ENCODE data around the gene COL5A1. TPM values are rescaled to one million over a fixed set of nuclear protein-coding genes. Genes with fewer than 3 reads are reported as not detected.

COL5A1 gene
- total RNA-seq, 1 donor from 2014 or later = 2.8 TPM

- ATAC-seq (no peak), DNase-seq (ENCODE audit: low spot score) (no peak)
These were observed 16.1 kb upstream of the COL5A1 start for GRCh38 chr9:134625361-134626068.

DNA sequence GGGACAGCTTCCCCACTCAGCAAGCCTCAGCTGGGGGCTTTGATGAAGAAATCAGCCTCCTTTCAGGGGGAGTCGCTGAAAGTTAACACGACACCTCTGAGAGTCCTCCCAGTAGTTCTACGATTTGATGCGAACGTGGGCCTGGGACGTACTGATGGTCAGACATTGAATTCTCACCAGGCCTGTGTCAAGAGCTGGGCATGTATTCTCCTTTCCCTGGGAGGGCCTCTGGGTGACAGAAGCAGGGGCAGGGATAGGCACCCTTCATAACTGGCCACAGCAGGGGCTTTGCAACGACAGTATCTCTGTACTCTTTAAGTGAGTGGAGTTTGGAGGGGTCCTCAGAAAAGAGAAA, 15.6 kb upstream of the COL5A1 start:
- ATAC-seq = no peak

DNA sequence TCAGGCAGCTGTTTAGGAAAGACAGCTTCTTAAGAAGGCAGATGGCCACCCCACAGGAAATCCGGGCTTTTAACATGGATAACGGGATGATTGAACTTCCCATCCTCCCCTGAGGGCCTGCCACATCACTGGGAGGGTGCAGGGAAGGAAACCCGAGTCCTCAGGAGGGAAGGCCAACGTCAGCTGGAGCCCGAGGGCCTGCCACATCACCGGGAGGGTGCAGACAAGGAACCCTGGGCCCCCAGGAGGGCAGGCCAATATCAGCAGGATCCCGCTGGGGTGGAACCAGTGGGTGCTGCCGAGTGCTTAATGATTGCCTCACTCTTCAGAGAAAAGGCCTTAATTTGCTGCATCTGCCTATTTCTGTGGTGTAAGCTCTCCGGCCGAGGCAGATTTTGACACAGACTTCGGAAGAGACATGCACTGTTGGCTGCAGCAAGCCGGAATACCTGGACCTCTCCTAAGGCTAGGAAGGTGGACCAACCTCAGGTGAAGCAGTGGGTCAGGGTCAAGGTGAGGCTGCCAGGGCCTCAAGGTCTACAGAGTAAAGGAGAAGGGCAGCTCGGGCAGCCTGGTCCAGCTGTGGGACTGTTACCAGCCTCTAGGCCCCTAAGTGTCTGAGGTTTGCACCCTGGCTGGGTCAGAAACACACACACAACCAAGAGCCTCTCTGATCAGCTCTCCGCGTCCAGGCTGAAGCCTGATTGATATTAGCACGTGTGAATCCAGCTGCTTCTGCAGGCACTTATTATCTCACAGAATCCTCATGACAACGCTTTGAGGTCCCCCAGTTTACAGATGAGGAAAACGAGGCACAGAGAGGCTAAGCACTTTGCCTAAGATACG, 14.8 kb upstream of the COL5A1 start:
- ATAC-seq = no peak
- peak; percentile 33 for DNase-seq (ENCODE audit: low spot score)

More for the DNA sequence above, 15.6 kb upstream of the COL5A1 start:
- no peak for DNase-seq (ENCODE audit: low spot score)

DNA sequence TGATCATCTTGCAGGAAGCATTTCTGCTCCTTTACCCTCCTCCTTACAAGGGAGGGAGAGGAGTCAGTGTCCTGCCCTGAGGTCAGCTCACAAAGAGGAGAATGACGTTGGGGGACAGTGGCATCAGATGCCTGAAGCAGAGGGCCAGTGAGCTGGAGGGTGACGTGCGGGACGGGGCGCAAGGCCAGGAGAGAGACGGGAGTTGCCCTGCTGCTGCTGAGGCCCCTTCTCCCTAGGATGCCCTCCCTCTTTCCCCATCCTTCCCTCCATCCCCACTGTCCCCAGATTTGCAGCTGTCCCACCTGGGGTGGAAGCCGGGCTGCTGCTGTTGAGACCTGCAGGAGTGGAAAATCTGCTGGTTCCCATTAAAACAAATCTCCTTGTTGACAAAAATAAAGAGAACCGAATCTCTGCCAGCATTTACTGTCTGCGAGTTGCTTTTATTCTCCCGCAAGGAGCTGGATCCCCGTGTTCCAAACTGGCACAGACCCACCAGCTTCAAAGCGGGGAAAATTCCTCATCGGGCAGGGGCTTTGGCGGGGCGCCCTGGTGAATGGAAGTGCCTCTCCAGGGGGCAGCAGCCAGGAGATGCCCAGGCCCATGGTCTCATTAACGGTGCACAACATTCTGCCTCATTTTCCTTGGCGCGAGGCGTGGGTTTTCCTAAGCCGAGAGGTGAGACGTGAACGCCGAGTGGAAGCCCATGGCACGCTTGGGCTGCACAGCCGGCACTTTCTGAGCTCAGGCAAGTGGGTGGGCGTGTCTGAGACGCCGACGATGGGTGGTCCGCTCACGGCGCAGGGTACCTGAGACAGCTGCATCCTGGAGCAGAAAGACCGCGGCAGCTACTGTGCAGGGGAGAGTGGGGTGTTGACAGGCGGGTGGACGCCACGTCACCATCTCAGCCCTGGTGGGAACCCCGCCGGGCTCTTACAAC, 13.9 kb upstream of the COL5A1 start:
- DNase-seq (ENCODE audit: low spot score) (no peak), ATAC-seq (no peak)

- ATAC-seq (no peak), DNase-seq (ENCODE audit: low spot score) (no peak)
These were observed 13.3 kb upstream of the COL5A1 start for GRCh38 chr9:134628354-134628736.

DNA sequence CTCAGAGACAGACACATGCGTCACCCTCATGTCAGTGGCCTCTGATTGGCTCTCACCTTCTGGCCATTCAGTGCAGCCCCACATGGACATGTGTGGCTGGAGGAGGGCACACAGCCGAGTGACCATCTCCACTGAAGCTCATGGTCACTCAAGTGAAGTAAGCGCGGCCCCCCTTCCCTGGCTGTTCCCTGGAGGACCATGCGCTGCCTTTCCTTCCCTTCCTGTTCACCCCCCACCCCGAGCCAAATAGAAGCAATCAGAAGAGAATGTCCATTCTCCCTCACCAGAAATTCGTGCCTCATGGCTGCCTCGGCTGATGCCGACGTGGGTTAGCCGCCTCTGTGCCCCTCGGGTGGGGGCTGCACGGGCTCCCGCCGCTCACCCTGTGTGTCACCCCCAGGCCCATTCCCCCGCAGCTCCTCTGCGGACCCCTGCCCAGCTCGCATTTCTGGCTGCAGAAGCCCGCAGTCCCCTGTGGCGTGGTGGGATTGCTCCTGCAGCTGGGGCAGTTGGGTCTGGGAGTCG, 12.5 kb upstream of the COL5A1 start:
- ATAC-seq (no peak), DNase-seq (ENCODE audit: low spot score) (no peak)

DNA sequence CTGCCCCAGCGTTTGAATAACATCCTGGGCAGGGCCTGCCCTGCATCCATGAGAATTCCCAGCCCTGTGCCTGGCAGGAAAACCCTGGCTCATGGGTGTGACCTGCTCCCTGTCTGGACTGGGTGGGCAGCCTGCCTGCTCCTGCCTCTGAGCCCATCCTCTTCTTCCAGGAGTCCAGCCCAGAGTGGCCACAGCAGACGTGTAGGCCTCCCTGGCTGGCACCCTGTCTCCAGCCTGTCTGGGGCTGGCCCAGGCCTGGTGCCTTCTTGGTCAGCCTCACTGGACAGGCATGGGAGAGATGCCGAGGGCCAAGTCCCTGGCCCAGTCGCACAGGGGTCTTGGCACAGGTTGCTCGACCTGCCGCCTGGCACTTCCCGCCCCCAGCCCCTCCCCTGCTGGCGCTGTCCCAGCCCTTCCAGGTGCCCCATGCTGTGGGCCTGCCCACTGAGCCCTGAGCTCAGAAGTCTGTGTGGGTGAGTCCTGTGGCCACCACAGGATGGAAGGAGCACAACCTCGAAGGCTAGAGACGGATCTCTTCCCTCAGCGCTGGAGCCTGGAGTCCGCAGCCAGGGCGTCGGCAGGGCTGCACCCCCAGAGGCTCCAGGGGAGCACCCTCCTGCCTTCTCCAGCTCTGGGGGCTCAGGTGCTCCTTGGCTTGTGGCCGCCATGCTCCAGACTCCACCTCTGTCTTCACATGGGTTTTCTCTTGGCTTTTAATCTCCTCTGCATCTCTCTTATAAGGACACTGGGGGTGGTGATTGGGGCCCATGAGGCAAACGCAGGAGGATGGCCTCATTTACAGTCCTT, 11.8 kb upstream of the COL5A1 start:
- DNase-seq (ENCODE audit: low spot score) (no peak), ATAC-seq (no peak)

GRCh38 chr9:134630393-134630790, 11.2 kb upstream of the COL5A1 start:
- ATAC-seq (no peak), DNase-seq (ENCODE audit: low spot score) (no peak)

DNA sequence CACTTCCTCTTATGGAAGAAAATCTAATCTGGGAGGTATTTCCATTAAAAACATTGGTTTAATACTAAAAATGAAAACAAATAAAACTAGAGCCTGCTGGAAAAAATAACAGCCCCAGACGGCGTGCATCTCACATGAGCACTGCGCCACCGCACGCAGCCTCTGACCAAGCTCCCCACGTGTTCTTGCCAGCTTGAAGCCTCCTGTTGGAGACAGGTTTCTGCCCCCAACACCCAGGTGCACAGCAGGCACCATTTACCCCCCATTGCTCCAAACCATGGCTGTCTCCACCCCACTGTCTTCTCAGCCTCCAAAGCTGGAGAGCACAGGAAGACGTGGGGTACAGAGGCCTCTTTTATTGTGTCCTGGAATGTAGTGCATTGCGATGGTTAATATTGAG, 10.7 kb upstream of the COL5A1 start:
- DNase-seq (ENCODE audit: low spot score) = no peak
- no peak for ATAC-seq

GRCh38 chr9:134631881-134632280, 9.7 kb upstream of the COL5A1 start:
- ATAC-seq (no peak), DNase-seq (ENCODE audit: low spot score) (no peak)

- ATAC-seq = no peak
- DNase-seq (ENCODE audit: low spot score) = no peak
These were observed 9.3 kb upstream of the COL5A1 start for GRCh38 chr9:134632329-134632728.

GRCh38 chr9:134633362-134634142, 8.1 kb upstream of the COL5A1 start:
- peak; percentile 39 for DNase-seq (ENCODE audit: low spot score)

DNA sequence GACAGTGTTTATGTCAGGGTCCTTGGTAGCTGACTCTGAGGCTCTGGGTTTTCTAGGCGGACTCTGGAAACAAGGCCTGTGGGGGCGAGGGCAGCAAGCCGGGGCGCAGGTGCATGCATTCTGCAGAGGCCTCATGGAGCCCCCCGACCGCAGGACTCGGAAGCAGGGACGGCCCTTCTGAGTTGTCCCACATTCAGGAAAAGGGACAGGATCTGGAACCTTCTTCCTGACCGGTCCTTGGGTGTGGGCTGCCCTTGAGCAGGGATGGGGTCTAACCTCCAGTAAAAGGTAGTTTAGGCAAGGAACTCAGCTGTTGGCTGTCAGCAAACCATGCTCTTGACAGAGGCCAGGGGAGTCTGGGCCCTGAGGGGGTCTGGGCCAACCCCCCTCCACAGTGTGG, 7.4 kb upstream of the COL5A1 start:
- no peak for DNase-seq (ENCODE audit: low spot score)
- no peak for ATAC-seq

More at GRCh38 chr9:134633362-134634142, 8.1 kb upstream of the COL5A1 start:
- no peak for ATAC-seq

DNA sequence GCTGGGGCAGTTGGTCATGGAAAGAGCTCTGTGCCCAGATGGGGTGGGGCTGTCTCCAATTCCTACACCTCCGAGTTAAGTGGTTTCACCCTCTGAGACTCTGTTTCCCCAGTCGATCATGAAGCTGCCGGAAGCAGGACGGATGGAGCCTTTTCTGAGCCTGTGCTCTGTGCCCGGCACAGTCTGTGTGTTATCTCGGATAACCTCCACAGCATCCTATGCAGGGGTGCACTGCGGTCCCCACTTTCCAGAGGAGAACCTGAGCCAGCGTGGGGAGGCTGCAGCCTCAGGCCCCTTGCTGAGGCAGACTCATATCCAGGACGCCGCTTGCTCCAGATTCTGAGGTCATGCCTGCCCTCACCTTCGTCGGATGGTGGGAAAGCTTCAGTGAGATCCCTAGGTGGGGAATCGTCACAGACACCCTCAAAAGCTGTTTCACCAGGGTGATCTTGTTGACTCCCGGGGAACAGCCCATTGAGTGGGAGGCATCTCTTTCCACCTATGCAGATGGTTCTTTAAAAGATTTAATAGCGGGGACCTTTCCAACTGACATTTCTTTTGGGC, 6.9 kb upstream of the COL5A1 start:
- ATAC-seq (no peak), DNase-seq (ENCODE audit: low spot score) (no peak)

DNA sequence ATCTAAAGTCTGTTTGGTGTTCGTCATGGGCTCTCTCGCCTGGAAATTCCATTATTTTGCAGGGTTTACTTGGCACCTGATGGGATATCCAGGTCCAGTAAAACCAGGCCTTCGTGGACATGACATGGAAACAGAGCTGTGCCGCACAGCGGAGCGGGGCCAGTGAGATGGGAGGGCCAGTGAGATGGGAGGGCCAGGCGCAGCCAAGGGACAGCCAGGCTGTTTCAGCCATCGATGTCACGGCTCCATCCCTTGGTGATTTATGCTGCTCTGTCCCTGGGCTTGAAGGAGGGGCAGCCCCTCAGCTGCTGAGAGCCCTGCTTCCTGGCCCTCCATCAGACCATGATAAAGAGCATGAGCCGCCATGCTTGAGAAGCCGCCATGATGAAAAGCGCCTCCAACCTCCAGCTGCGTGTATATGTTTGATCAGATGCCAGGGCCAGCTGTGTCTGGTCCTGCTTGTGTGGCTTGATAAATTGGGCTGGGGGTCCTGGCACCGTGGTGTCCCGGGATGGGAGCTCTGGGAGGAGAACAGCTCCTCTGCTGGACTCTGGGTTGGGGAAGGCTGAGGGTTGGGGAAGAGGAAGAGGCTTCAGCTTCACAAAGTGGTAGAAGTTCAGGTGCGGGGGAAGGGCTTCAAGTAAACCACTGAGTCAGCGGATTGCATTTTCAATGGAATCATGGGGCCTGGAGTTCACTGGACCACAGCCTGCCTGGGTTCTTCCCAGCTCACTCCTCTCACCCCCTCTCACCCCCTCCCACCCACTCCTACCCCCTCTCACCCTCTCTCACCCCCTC, 6.1 kb upstream of the COL5A1 start:
- no peak for ATAC-seq
- DNase-seq (ENCODE audit: low spot score) = no peak

GRCh38 chr9:134636149-134636507, 5.5 kb upstream of the COL5A1 start:
- ATAC-seq (no peak), DNase-seq (ENCODE audit: low spot score) (no peak)

DNA sequence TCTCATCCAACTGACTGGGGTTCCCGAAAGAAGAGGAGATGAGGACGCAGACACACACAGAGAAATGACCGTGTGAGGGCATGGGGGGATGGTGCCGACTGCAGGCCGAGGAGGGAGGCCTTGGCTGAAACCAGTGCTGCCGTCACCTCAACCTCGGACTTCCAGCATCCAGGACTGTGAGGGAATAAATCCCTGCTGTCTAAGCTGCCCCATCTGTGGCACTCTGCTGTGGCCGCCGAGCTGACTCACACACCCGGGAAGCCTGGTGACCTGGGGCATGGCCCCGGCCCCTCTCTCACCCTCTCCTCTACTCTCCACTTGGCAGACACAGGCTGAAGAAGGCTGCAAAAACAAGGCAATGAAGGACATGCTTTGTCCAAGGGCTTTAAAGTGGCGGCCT, 4.4 kb upstream of the COL5A1 start:
- ATAC-seq (no peak), DNase-seq (ENCODE audit: low spot score) (no peak)

Measured in left lobe of liver (tissue), 2 donors.